NCI-H146 treated with DMSO at 0.1 percent for 48 hours (cell line): ENCODE measurements around the gene EIF3L.

Source experiments
- DNase-seq: peaks from one replicate; lab custom pipeline; 2025; ENCODE audit not compliant: unreplicated experiment; lab: John Stamatoyannopoulos, UW

The EIF3L gene

DNA sequence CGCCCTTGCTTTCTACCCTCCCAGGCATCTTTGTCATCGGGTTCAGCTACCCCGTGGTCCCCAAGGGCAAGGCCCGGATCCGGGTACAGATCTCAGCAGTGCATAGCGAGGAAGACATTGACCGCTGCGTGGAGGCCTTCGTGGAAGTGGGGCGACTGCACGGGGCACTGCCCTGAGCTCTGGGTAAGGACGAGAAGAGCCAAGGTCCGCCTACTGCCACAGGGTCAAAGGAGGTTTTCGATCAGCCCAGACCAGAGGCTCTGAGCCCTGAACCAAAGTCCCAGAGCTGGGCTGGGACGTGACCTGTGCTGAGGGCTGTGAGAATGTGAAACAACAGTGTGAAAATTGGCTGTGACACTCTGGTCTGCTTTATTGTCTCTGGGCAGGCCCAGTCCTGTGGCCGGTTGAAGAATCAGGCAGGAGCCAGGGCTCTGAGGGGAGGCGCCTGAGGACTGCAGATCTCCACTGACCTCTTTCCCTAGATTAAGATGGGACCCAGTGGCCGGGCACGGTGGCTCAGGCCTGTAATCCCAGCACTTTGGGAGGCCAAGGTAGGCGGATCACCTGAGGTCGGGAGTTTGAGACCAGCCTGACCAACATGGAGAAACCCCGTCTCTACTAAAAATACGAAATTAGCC, 32.6 kb upstream of the EIF3L start:
- DNase-seq, result no peak

DNA sequence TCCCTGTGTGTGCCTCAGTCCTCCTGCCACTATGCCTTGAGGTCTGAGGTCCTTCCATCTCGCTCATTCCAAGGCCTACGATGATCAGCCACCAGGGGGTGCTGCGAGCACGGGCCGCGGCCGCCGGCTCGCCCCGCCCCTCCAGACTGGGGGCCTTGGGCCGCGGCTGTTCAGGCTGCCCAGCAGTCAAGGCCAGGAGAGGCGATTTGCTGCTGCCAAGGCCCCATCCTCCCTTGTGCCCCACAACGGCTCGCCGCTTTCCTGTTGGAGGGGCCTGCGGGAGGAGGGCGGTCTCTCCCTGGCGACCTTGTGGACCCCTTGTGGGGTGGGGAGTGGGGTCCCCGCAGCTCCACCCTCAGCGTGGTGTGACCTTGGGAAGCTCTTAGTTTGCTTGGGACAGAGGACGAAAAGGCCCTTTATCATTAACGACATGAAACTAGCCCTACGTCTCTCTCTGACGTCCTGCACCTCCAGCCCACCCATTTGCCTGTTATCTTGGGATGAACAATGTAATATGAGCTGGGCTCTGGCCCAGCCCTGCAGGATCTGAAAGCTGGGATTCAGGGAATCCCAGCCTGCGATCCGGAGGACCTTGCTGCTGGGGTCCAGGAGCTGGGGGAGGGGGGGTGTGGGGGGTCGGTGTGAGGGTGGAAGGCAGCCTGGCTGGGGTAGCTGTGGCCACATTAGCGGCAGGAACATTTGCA, 31.4 kb upstream of the EIF3L start:
- DNase-seq, result peak; percentile 50

DNA sequence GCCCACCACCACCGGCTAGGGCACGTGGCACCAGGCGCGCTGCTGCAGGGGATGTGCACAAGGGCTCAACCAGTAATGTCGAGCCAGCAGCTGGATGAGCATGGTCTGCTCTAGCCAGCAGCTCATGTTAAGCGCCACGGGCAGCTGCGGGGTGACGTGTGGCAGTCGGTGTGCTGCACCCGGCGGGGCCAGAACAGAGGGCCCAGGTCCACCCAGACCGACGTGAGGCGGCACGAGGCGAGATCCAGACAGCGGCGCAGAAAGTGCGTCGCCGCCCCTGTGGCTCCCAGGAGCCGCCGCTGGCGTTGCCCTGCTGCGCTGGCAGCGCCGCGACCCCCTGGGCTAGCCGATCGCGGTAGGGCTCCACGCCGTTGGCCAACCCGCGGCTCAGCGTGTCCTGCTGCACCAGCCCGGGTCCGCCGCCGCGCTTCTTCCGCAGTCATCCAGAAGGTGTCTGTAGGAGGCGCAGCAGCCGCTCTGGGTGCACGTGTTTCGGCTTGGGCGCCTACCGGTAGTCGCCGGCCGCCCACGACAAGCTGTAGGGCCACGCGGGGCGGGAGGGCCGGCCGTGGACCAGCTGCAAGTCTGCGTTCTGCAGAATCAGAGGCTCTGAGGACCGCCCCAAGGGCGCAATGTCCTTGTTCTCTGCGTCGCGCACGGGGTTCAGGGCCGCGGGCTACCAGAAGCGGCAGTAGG, 30.7 kb upstream of the EIF3L start:
- peak; percentile 11 for DNase-seq

DNA sequence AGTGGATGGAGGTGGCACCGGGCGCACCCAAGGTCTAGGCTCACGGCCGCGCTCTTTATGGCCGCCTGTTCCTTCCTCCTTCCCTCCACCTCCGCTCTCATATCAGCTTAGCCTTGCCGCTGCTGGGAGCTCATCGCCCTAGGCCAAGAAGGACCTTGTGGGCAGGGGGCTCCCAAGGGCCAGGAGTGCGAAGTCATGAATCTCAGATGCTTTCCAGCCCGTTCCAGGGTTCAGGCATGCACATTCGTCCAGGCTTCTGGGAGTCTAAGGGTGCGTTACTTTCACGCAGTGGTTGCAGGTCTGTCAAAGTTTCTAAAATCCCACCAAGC, 30.1 kb upstream of the EIF3L start:
- no peak for DNase-seq

DNA sequence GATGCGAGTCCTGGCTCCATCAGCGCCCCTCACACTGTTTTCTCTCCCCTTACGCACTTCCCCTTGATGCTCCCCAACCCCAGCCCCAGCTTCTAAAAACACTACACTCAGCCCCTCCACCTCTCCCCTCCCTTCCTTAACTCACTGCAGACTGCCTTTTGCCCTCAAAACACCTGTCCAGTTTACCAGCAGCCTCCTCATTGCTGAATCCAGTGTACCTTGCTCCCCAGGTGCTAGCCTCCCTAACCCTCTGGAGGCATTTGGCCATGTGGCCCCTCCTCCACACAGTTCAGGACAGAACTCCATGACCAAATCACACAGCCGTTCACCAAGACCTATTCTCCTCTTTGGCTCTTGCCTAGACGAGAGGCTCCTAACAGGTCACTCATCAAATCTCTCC, 28.9 kb upstream of the EIF3L start:
- DNase-seq, result no peak

DNA sequence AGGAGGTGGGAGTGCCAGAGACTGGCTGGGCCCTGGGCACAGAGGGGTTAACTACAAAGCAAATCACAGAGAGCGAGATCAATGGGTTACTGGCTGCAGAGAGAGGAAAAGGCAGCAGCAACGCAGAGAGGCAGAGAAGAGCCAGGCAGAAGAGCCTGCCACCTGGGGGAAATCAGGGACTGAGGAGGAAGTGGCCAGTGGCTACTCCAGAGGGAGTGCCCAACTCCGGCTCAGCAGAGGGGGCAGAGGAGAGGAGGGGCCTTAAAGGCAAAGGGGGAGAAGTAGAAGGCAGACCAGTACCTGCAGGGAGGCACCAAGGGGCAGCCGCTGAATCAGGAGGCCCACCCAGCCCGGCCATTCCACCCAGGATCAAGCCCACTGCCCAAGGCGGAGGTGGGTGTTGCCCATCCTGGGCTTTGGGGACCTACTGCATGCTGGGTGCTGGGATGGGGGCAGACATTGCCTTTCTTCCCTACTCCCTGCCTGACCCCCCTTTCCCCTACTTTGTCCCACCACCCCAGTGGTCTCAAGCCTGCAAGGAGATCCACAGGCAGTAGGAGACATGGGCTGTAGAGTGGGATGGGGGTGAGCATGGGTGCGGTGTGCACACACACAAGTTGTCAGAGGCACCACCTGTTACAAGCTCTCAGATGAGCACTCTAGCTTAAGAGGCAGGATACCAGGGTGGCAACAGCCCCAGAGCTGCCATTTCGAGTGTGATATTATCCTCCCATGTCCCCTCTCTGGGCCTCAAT, 27.0 kb upstream of the EIF3L start:
- no peak for DNase-seq

DNA sequence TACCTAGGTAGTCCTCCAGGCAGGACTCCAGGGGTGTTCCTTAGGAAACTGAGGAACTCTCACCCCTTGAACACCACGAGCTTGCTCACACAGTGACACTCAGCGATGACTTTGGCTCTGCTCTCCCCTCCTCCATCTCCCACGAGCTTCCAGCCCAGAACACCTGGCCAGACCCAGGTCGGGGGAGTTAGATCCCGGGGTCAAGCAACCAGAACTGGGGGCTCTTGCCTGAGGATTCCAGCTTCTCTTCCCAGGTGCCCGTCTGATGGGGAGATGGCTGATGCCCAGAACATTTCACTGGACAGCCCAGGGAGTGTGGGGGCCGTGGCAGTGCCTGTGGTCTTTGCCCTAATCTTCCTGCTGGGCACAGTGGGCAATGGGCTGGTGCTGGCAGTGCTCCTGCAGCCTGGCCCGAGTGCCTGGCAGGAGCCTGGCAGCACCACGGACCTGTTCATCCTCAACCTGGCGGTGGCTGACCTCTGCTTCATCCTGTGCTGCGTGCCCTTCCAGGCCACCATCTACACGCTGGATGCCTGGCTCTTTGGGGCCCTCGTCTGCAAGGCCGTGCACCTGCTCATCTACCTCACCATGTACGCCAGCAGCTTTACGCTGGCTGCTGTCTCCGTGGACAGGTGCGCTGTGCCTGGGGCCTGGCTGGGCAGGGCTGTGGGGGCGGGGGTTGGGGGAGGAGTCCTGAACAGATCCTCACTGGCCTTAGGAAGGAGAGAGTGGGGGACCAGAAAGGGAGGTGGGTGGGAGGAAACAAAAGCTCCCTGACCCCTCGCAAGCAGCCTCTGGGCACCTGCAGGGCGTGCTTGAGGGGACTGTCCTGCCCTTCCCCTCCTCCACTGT, 25.9 kb upstream of the EIF3L start, which contains the start of gene GALR3:
Gene GALR3 (plus strand): TSS at position 249 of the 852 bp plus-strand sequence. CDS start 25 bp downstream, at position 274.
- DNase-seq, result peak; percentile 30

DNA sequence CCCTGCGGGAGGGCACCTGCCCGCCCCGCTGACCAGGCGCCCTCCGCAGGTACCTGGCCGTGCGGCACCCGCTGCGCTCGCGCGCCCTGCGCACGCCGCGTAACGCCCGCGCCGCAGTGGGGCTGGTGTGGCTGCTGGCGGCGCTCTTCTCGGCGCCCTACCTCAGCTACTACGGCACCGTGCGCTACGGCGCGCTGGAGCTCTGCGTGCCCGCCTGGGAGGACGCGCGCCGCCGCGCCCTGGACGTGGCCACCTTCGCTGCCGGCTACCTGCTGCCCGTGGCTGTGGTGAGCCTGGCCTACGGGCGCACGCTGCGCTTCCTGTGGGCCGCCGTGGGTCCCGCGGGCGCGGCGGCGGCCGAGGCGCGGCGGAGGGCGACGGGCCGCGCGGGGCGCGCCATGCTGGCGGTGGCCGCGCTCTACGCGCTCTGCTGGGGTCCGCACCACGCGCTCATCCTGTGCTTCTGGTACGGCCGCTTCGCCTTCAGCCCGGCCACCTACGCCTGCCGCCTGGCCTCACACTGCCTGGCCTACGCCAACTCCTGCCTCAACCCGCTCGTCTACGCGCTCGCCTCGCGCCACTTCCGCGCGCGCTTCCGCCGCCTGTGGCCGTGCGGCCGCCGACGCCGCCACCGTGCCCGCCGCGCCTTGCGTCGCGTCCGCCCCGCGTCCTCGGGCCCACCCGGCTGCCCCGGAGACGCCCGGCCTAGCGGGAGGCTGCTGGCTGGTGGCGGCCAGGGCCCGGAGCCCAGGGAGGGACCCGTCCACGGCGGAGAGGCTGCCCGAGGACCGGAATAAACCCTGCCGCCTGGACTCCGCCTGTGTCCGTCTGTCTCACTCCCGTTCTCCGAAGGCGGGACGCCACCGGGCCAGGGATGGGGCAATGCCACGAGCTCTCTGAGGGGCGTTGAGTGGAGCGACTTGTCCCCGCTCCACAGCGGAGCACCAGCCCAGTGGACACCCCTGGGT, 24.3 kb upstream of the EIF3L start:
- DNase-seq, result no peak

DNA sequence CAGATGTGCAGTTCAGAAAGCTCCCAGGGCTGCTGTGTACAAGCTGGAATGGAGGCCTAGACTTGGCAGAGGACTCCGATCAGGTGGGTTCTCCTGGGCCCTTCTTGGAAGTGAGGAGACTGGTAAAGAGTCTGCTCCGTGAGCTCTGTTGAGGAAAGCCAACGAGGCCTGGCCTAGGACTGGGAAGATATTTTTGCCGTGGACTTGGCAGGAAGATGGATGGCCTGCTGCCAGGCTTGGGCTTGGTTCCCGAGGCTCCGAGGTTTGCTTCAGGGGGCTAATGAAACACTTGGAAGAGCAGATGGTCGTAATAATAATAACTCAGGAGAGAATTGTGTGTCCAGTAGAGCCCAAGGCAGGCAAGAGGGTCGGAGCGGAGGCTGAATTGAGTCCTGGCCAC, 22.2 kb upstream of the EIF3L start:
- no peak for DNase-seq

DNA sequence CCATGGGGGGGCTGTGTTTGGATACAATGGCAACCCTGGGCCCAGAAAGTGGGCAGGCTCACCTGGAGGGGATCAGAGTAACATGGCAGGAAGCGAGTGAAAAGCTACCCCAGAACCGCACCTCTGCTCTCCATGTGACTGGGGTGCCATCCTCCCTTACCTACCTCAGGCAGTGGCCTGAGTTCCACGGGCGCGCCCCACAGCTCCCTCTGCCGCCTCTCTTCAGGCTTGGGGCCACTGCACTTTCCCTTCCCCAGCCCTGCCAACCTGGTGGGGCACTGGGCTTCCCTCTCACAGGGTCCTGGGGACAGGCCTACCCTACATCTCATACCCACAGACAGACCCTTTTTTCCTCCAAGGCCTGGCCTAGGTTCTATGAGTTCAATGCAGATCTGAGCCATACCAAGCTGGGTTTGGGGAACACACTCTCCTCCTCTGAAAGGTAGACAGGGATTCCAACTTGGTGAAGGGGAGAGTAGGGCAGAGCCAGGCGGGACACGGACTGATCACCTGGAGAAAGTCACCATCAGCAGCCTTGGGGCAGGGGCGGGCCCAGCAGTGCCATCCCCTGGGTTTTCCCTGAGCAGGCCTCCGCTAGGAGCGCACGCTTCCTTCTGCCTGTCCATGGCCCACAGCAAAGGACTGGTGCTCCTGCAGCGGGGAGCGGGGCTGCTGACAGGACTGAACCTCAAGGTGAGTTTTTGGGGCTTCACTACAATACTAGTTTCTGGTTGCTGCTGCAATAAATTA, 19.0 kb upstream of the EIF3L start:
- no peak for DNase-seq

DNA sequence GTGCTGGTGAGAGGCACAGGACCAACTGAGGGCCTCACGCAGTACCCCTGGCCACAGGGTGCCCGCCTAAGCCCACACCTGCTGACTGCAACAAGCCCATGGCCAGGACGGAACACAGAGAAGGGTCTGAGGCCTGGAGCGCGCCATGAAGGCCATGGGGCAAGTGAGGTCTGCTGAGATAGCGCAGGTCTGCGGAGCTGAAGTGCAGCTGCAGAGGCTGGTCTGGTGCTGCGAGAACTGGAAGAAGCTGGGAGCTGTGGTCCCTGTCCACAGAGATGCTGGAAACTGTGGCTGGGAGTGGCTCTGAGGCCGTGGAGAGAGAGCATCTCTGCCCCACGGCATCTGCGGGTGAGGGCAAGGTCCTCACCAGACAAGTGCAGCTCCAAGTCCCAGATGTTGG, 17.7 kb upstream of the EIF3L start:
- no peak for DNase-seq

DNA sequence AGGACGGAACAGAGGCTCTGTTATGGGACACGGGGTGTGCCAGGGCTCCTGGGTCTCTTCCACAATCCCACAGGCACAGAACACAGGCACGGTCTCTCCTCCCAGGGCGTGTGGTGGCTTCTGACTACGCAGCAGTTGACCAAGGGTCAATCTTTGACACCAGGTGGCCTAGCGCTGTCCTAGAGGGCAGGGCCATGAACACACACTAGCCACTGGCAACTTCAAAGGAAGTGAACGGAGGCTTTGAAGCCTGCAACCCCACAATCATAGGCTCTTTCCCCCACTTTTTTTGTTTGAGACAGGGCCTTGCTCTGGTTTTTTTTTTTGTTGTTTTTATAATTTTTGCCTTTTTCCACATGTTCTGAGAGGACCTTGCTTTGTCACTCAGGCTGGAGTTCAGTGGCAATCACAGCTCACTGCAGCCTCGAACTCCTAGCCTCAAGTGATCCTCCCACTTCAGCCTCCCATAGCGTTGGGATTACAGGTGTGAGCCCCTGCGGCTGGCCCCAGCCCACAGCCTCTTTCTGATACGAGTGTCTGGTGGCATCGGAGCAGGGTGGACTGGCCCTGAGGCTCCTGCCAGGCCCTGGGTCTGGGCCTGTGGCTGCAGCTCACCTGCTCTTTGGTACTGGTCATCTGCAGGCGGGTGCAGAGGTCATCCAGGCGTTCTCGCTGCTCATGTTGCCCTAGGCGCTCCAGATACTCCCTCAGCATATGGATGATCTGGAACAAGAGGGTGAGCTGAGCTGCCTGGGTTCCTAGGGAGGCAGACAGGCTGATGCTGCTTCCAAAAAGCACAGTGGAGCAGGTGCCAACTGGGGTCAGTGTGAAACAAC, 17.0 kb upstream of the EIF3L start:
- no peak for DNase-seq

DNA sequence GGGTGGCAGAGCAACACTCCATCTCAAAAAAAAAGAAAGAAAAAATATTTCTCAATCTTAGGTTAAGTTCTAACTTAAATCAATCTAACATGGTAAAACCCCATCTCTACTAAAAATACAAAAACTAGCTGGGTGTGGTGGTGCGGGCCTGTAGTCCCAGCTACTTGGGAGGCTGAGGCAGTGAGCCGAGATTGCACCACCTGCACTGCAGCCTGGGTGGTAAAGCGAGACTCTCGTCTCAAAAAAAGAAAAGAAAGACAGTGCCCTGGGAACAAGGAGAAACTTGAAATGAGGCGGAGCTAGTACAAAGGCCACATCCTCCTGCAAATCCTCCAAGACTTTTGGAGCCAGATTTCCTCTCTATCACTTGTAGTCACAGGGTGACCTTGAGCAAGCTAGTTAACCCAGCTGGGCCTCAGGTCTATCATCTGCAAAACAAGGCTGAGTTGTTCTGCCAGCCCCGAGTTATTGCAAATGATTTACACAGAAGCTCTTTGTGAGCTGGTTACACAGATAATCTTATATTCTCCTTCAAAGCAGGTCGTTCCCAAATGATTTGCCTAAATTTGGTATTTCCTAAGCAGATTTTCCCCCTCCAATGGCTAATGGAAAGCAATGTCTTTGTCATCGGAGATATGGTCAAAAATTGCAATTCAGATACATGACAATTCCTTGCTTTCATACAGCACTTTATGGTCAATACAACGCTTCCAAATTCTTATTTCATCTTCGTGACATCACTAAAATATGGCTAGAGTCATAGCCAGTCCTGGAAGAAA, 7.0 kb upstream of the EIF3L start:
- no peak for DNase-seq

DNA sequence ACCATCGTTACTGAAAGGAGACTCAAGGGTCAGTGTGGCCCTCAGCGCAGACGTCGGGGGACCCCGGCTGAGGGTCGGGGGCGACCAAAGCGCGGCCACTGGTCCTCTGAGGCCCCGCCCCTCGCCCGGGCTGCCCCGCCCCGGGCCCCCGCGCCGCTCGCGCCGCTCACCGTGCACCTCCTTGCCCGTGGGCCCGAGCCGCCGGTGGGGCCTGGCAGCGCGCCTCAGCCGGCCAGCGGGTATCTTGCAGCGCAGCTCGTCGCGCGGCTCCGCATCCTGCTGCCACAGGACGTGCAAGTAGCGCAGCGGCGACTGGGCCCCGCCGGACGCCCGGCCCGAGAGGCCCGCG, 5.5 kb upstream of the EIF3L start:
- no peak for DNase-seq

DNA sequence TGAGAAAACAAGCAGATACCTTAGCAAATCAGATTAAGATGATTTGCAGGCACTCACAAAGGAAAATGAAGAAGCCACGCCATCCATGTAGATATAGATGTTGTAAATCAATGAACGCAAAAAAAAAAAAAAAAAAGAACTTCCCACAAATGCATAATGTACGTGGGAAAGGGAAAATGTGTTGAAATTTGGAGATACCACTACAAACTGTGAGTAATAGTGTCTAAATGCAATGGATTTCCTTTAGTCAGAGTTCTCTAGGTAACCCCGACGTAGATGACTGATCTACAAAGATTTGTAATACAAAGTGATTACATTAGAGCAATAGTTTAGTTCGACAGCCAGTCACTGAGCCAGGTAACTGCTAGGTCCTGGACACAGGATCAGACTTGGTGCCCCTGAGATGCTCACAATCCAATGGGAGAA, 4.3 kb upstream of the EIF3L start:
- no peak for DNase-seq

DNA sequence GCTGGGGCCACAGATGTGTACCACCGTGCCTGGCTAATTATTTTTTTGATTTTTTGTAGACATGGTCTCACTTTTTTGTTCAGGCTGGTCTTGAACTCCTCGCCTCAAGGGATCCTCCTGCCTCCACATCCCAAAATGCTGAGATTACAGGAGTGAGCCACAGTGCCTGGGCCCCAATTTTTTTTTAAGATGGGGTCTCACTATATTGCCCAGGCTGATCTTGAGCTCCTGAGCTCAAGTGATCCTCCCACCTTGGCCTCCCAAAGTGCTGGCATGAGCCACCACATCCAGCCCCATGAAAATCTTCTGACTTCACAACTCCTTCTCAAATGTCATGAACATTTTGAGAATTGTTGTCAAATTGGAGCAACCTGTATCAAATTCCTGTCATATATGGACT, 2.8 kb upstream of the EIF3L start:
- no peak for DNase-seq

DNA sequence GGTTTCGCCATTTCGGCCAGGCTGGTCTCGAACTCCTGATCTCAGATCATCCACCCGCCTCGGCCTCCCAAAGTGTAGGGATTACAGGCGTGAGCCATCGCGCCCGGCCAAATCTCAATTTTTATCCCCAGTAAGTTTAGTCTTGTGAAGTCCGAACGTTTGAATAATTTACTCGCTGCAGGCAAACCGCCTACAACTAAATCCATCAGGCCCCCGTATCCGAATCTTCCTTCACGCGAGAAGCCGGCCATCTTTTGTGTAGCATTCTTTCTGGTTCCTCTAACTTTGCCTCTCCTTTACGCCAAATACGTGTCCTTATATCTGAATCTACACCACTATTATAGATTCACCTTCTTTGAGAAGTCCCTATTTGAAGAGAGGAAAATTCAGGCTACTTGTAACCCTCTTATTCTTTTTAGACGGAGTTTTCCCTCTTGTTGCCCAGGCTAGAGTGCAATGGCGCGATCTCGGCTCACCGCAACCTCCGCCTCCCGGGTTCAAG, 581 bp upstream of the EIF3L start:
- DNase-seq, result no peak
